ENCODE data around the gene FHOD3. TPM values are rescaled to one million over a fixed set of nuclear protein-coding genes. Genes with fewer than 3 reads are reported as not detected.

The FHOD3 gene
- total and polyA plus RNA-seq, 2 of the 4 experiments (the other 2 are of a cell fraction): 14.6 to 16.0 TPM

- Histone ChIP-seq H2AFZ (replicated peaks; ENCODE audit: low read length, poor library complexity) (no peak overlapping the region), H3K4me2 (ENCODE audit: low read depth, low read length) (no peak overlapping the region), H3K56ac (ENCODE audit: extremely low read depth, insufficient read depth, low read length) (no peak overlapping the region), H3K27ac (ENCODE audit: insufficient read depth, low read length) (no peak overlapping the region), H3K36me3 (ENCODE audit: control insufficient read depth, insufficient read depth, low read length) (peaks cover 2% of the 10 kb centered on the region; the same call in 1 of the 2 replicates), H4K20me1 (ENCODE audit: insufficient read depth, low read length) (peaks cover 3% of the 10 kb centered on the region; the same call in 1 of the 2 replicates), H3K18ac (ENCODE audit: low read depth, low read length) (no peak overlapping the region), H3K4ac (ENCODE audit: low read depth, low read length) (no peak overlapping the region), H3K79me1 (ENCODE audit: low read depth in 1 of 2, low read length in 2 of 2) (no peaks in the 10 kb centered on the region), H3K4me1 (ENCODE audit: control insufficient read depth, insufficient read depth, low read length) (peaks cover 10% of the 10 kb centered on the region), H2BK15ac (ENCODE audit: low read depth, low read length) (no peak overlapping the region), H4K8ac (ENCODE audit: low read depth in 2 of 2, low read length in 2 of 2) (no peak overlapping the region), H2AK5ac (ENCODE audit: low read depth, low read length) (no peak overlapping the region), H3K9ac (ENCODE audit: low read depth, low read length) (no peak overlapping the region), H2BK20ac (ENCODE audit: low read depth, low read length) (no peak overlapping the region), H3K9me3 (ENCODE audit: control insufficient read depth, insufficient read depth, low read length) (no peaks in the 10 kb centered on the region), H3K14ac (replicated peaks; ENCODE audit: low read depth, low read length) (no peak overlapping the region), H2AK9ac (replicated peaks; ENCODE audit: low read depth, low read length, poor library complexity) (no peak overlapping the region), H3K4me3 (ENCODE audit: insufficient read depth, low read depth, low read length) (no peak overlapping the region), H3K23ac (ENCODE audit: low read depth, low read length) (no peak overlapping the region), H3K9me1 (ENCODE audit: insufficient read depth, low read length) (peaks cover 14% of the 10 kb centered on the region), H2BK5ac (ENCODE audit: low read depth, low read length, poor library complexity, severe bottlenecking) (no peak overlapping the region), H3K27me3 (ENCODE audit: control insufficient read depth, insufficient read depth, low read length) (no peaks in the 10 kb centered on the region), H2BK120ac (ENCODE audit: low read depth, low read length) (no peak overlapping the region), H4K5ac (ENCODE audit: low read depth, low read length) (no peak overlapping the region), H4K91ac (ENCODE audit: insufficient read depth, low read depth, low read length) (no peak overlapping the region)
- intact Hi-C loops (cut with micrococcal nuclease) (no loop called here), dilution Hi-C loops (cut with HindIII; ENCODE audit: low sequenced_read_pairs, unreplicated experiment) (no loop called here), in situ Hi-C loops (cut with MboI; ENCODE audit: low sequenced_read_pairs) (no loop called here)
- ChIA-PET CTCF (no interaction called here), POLR2A (ENCODE audit: unreplicated experiment) (no interaction called here)
- BruUV-seq (replicated peaks): no TSS peak
- DNase-seq (no peak), ATAC-seq (ENCODE audit: low read depth) (no peak)
- 100% methylated on average over 2 of the region's 5 CpGs; no CpG with 5 or more reads in 1 of the 2 experiments for WGBS, 2 experiments (ENCODE audit: extremely low coverage in 2 of 2, insufficient read length in 1 of 2)
- no peak for TF ChIP-seq MAFK (IDR thresholded peaks at IDR 0.05; ENCODE audit: low read depth, low read length)
These were observed 486.3 kb downstream of the FHOD3 start for GRCh38 chr18:36783792-36784191.

All from IMR-90 (cell line).